Osteoblast (primary cell): ENCODE results near the gene ABCD4. TPM values are rescaled to one million over a fixed set of nuclear protein-coding genes. Genes with fewer than 3 reads are reported as not detected.
"Not testable (repeated sequence)": the region's sequence is repeated elsewhere in the genome, so short reads cannot be mapped to it uniquely, and the experiment has no call there.

Source experiments
- DNase-seq: peaks from one replicate; pipeline ENCODE4 v3.0.0; 2011; ENCODE audit warnings: low spot score, mixed read lengths; ENCODE audit not compliant: insufficient read length; ENCODE audit errors: missing footprints
- H2AFZ ChIP-seq: 2 replicates; pipeline ENCODE4 v1.6.0; 2011; ENCODE audit warnings: mild to moderate bottlenecking, low read length
- H3K27ac ChIP-seq: 2 replicates; pipeline ENCODE4 v1.5.1; 2011; ENCODE audit warnings: mild to moderate bottlenecking, low read depth, low read length, moderate library complexity
- H3K27me3 ChIP-seq: 2 replicates; pipeline ENCODE4 v1.6.0; 2012; ENCODE audit warnings: mild to moderate bottlenecking, control low read depth, inconsistent platforms, low read length, moderate library complexity; ENCODE audit not compliant: insufficient read depth
- H3K36me3 ChIP-seq: 2 replicates; pipeline ENCODE4 v1.5.1; 2011; ENCODE audit warnings: mild to moderate bottlenecking, low read length, control low read depth, moderate library complexity; ENCODE audit not compliant: insufficient read depth
- H3K4me1 ChIP-seq: 2 replicates; pipeline ENCODE4 v1.5.1; 2011; ENCODE audit warnings: mild to moderate bottlenecking, low read length, control low read depth, moderate library complexity; ENCODE audit not compliant: insufficient read depth
- H3K4me2 ChIP-seq: 2 replicates; pipeline ENCODE4 v1.6.0; 2011; ENCODE audit warnings: mild to moderate bottlenecking, low read length; ENCODE audit not compliant: insufficient read depth
- H3K4me3 ChIP-seq: fragments of 200-600 bp; sonication (generic); 3 replicates; pipeline ENCODE4 v1.5.1; 2012; ENCODE audit warnings: mild to moderate bottlenecking, low read length, inconsistent platforms; ENCODE audit not compliant: insufficient read depth
- H3K79me2 ChIP-seq: 2 replicates; pipeline ENCODE4 v1.6.0; 2012; ENCODE audit warnings: mild to moderate bottlenecking, low read length, control low read depth, inconsistent platforms; ENCODE audit not compliant: insufficient read depth
- H3K9me3 ChIP-seq: 2 replicates; pipeline ENCODE4 v1.5.1; 2011; ENCODE audit warnings: low read depth, low read length, control low read depth
- H4K20me1 ChIP-seq: 2 replicates; pipeline ENCODE4 v1.6.0; 2012; ENCODE audit warnings: mild to moderate bottlenecking, low read length, control low read depth; ENCODE audit not compliant: insufficient read depth
- total RNA-seq: library from RNA; depleted of rRNA; stranded (reverse); fragments of >200 nt; gene quantifications from 2 replicates; pipeline ENCODE4 v1.2.3, GENCODE V29; 2012
- TF ChIP-seq, protein P1 (sequence below): IDR thresholded peaks from 2 replicates; pipeline ENCODE4 v1.5.1; 2011; ENCODE audit warnings: mild to moderate bottlenecking, low read depth, low read length, moderate library complexity; ENCODE audit errors: extremely low read depth

Gene ABCD4
- total RNA-seq, 1 donor, result 38.7 TPM

GRCh38 chr14:74346341-74346740 lies 43.6 kb upstream of the ABCD4 start:
- Histone ChIP-seq H3K36me3 (no peaks in the 10 kb centered on the region), H3K4me1 (no peaks in the 10 kb centered on the region), H3K27me3 (peaks cover 21% of the 10 kb centered on the region), H3K79me2 (no peaks in the 10 kb centered on the region), H3K9me3 (no peaks in the 10 kb centered on the region), H3K4me2 (no peak overlapping the region), H3K27ac (no peak overlapping the region), H2AFZ (no peak overlapping the region), H4K20me1 (no peaks in the 10 kb centered on the region), H3K4me3 (no peak overlapping the region)
- TF ChIP-seq, protein P1, sequence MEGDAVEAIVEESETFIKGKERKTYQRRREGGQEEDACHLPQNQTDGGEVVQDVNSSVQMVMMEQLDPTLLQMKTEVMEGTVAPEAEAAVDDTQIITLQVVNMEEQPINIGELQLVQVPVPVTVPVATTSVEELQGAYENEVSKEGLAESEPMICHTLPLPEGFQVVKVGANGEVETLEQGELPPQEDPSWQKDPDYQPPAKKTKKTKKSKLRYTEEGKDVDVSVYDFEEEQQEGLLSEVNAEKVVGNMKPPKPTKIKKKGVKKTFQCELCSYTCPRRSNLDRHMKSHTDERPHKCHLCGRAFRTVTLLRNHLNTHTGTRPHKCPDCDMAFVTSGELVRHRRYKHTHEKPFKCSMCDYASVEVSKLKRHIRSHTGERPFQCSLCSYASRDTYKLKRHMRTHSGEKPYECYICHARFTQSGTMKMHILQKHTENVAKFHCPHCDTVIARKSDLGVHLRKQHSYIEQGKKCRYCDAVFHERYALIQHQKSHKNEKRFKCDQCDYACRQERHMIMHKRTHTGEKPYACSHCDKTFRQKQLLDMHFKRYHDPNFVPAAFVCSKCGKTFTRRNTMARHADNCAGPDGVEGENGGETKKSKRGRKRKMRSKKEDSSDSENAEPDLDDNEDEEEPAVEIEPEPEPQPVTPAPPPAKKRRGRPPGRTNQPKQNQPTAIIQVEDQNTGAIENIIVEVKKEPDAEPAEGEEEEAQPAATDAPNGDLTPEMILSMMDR, result no peak
- DNase-seq, result no peak

DNA sequence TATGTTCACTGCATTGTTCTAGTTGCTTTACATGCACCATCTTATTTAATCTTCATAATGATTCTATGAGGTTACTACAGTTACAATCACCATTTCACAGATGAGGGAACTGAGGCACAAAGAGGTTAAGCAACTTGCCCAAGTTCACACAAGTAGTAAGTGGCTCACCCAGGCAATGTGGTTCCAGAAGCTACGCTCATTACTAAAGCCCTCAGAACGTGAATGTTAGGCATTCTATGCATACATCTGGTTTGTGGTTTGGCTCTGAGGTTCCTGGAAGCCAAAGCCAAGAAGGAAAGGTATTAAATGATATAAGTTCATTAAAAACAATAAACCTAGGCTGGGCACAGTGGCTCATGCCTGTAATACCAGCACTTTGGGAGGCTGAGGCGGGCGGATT lies 31.2 kb upstream of the ABCD4 start:
- H4K20me1 ChIP-seq, result no peaks in the 10 kb centered on the region

GRCh38 chr14:74329950-74330552 lies 27.3 kb upstream of the ABCD4 start:
- H3K27ac ChIP-seq, H3K4me3 ChIP-seq: not testable (repeated sequence)

More for the DNA sequence above, 31.2 kb upstream of the ABCD4 start:
- Histone ChIP-seq H3K9me3 (no peaks in the 10 kb centered on the region), H3K27me3 (peaks cover 16% of the 10 kb centered on the region), H3K4me2 (no peak overlapping the region), H2AFZ (no peak overlapping the region), H3K79me2 (no peaks in the 10 kb centered on the region), H3K4me3 (no peak overlapping the region), H3K4me1 (no peaks in the 10 kb centered on the region), H3K36me3 (no peaks in the 10 kb centered on the region), H3K27ac (no peak overlapping the region)
- DNase-seq, result peak; percentile 66
- TF ChIP-seq, protein P1, result no peak

DNA sequence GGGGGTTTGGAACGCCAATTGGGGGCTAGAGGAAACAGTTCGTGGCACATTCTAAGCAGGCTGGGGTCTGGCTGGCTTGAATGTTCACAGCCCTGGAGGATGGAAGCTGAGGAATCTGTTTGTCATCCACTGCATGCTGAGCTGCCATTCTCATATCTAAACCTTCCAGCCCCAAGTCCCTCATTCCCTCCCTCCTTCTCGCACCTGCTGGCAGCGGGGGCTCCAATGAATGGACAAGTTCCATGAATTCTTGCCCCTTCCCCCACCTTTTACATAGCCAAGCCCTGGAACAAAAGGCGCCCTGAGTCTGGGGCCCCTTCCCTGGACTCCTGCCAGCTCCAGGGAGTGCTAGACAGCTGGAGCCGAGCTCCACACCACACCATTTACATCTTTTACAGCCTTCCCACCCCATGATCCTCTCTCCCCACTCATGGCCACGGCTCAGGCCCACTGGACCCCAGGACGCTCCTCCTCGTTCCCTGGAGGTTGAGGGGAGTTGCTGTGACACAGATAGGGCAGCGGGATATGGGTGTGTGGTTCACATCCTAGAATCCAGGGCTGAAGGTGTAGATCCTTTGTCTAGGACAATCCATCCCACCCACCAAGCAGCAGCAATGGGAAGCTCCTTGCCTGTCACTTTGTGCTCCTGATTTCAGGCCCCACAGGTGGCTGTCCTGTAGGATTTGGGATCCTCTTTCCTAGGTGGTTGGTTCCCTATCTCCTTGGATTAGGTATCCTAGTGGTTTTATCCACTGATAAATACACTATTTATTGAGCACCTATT lies 23.8 kb upstream of the ABCD4 start:
- no peaks in the 10 kb centered on the region for H3K4me1 ChIP-seq
- H3K27ac ChIP-seq, result no peak overlapping the region
- no peaks in the 10 kb centered on the region for H3K36me3 ChIP-seq
- no peak for DNase-seq
- H2AFZ ChIP-seq, result no peak overlapping the region
- H4K20me1 ChIP-seq, result no peaks in the 10 kb centered on the region
- no peak overlapping the region for H3K4me3 ChIP-seq
- H3K27me3 ChIP-seq, result peaks cover 17% of the 10 kb centered on the region
- TF ChIP-seq, protein P1, result no peak
- H3K4me2 ChIP-seq, result no peak overlapping the region
- no peaks in the 10 kb centered on the region for H3K79me2 ChIP-seq
- H3K9me3 ChIP-seq, result no peaks in the 10 kb centered on the region

More at GRCh38 chr14:74329950-74330552, 27.3 kb upstream of the ABCD4 start:
- H2AFZ ChIP-seq, H3K79me2 ChIP-seq, H4K20me1 ChIP-seq, H3K4me1 ChIP-seq, H3K4me2 ChIP-seq, H3K9me3 ChIP-seq, DNase-seq, H3K36me3 ChIP-seq: not testable (repeated sequence)
- H3K27me3 ChIP-seq, result peaks cover 17% of the 10 kb centered on the region
